ENCODE measurements around the gene MYOT.
"Not testable (repeated sequence)": the region's sequence is repeated elsewhere in the genome, so short reads cannot be mapped to it uniquely, and the experiment has no call there.

The MYOT gene

DNA sequence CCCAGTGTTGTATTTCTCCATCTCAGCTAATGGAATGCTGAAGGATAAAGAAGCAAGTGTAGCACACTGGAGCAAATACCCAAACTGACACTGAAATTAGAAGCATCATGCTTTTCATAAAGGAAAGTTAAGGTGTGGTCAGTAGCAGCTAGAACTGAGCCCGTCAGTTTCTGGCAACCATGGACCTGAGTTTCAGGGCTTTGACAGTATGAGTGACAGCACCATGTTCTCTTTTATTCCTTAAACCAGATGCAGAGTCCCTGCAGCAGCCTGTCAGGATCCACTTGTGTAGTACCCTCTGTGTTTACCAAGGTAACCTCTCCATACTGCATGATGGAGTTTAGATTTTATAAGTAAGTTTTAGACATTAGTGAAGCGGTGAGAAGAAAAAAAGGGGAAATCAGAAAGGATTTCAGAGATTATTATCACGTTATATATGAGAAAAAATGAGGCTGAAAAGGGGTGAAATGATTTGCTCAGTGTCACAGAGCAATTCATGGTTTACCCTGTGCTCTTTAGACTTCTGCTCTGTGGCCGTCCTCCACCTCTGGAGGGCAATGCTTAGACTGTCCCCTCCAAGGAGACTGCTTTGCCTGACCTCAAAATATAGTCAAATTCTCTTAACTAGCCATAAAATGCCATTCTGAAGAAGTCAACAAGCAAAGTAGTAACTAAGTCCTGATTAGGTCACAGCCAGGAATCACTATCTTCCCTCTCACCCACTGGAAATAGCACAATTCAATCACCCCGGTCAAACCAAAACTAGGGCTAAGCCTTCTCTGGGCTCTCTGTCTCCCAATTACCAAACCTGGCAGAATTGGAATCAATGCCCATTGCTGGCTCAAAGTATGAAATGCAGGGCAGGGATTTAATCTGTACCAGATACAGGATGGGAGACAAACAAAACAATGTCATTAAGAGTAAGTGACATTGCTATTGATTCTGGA is 10.5 kb upstream of the MYOT start:
- no peak for DNase-seq

DNA sequence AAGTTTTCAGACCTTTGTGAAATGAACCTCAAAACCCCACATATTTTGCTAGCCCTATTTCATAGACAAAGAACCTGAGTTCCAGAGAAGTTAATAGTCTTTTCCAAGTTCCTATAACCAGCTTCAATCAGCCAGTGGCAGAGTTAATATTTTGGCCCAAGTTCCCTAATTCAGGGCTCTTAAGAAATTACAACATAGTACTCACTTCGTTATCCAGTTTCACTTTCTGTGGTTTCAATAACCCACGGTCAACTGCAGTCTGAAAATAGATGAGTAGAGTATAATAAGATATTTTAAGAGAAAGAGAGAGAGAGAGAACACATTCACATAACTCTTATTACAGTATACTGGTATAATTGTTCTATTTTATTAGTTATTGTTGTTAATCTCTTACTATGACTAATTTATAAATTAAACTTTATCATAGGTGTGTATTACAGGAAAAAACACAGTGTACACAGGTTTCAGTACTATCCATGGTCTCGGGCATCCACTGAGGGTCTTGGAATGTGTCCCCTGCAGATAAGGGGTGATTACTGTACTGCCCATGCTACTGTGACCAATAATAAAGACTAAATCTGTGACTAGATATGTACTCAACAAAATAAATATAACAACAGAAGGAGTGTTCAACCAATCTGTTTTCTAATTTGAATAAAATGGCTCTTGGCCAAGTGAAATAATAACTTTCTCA is 9.3 kb upstream of the MYOT start:
- no peak for DNase-seq

DNA sequence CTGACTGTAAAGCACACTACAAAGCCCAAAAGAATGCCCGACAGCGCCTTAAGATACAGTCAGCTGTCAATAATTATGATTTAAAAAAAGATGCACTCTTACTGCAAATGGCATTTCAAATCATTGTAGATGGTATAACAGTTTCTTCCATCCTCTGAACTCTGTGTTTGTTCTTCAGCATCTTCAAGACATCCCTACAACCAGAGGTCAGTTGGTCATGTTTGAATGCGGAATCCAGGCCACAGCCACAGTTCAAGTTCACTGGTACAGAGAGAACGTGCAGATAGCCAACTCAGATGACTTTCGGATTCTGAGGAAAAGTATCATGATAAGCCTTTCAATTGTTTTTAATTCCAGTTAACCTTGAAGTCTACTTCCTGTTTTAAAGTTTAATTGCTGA is 8.7 kb upstream of the MYOT start:
- DNase-seq = no peak

DNA sequence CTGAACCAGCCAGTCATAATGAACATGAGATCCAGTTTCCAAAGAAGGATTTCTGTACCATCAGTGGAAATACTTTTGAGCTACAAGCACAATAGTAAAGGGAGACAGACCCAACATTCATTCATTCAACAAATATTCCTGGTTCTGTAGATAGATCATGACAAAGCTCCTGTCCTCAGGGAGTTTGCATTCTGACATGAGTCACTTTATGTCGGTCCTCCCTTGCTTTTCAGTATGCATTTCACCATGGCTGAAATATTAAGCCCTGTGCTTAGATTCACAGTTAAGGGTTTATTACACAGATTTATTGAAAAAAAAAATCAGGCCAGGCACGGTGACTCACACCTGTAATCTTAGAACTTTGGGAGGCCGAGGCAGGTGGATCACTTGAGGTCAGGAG is 5.4 kb upstream of the MYOT start:
- no peak for DNase-seq

DNA sequence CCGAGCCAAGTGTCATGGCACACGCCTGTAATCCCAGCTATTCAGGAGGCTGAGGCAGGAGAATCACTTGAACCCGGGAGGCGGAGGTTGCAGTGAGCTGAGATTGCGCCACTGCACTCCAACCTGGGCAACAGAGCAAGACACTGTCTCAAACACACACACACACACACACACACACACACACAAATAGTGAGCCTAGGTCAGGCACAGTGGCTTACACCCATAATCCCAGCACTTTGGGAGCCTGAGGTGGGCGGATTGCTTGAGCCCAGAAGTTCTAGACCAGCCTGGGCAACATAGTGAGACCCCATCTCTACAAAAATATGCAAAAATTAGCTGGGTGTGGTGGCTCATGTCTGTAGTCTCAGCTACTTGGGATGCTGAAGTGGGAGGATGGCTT is 4.0 kb upstream of the MYOT start:
- not testable (repeated sequence) for DNase-seq

DNA sequence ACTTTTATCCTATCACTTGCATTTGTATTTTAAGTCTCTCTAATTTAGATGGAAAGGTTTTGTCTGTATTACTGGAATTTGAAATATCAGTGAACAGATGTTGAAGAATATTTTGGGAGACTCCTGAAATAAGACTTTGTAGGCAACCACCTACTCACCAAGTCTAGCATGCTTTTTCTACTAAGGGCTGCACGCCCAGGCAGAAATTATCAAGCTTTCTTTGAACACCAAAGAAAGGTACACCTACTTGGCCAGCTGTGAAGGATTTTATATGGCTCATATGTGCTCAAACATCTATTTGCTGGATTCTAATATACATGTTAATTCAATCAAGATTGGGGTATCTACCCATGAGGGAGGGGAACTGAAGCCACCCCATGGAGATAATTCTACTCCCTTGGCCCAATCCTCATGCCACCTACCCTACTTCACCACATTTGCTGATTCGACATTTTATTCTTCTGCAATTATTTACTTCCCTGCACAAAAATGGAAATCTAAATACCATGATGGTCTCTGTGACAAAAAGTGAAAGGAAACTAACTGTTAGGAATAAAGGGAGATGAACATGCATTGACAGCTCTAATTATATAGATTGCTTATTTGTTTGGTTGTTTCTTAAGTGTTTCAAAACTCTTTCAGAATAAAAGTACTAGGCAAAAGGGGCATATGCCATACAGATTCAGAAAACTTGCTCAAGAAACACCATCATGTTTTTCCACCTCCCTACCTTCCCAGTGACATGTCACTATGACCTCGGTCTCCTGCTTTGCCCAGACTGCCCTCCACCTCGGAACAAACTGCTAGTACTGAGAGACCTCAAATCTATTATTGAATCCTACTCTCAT is 895 bp upstream of the MYOT start:
- DNase-seq = no peak

DNA sequence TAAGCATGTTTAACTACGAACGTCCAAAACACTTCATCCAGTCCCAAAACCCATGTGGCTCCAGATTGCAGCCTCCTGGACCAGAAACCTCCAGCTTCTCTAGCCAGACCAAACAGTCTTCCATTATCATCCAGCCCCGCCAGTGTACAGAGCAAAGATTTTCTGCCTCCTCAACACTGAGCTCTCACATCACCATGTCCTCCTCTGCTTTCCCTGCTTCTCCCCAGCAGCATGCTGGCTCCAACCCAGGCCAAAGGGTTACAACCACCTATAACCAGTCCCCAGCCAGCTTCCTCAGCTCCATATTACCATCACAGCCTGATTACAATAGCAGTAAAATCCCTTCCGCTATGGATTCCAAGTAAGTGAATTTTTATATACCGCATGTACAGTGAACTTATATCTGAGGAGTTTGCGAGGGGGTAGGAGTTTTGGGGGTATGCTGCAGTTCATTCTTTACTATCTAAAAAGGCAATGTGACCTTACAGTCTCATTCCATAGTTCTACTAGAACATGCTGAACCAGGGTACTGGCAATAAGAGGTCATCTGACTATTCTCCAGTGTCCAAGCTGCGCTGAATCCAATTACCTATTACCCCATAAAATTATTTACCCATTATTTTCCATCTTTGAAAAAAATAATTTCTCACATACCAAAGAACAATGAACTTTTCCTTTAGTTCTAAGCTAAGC is 3.1 kb downstream of the MYOT start:
- DNase-seq = no peak

DNA sequence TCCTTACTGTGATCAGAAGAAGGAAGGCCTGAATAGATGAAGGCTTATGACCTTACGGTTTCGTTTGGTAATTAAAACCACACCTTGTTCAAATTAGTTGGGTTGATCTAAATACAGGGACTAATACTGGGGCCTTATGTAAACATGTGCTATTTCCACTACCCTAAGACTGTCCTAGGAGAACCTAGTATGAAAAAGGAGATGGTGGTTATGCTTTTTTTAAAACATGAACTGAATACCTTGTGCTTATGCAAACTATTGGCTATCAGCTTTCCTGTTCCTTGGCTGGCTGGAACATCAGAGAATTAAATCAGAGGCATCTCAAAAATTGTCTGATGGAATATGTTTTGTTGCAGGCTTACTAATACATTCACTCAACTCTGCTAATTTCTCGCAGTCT is 3.9 kb downstream of the MYOT start:
- no peak for DNase-seq

DNA sequence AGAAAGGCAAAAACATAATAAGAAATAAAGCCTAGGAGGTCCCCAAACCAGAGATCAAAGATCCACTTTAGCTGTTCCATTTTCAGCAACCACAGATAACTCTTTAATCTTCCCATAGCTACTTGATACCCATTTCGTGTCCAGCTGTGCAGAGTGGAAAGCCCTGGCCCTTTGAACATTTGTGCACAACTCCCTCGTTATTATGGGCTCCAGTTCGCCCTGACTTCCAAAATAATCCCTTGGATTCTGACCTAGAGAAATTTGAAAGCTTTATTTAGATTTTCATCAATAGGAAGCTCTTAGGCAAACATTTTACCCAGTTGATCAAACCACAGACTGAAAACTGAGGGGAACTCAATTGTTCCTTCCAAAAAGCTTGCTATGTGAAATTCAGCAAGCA is 4.8 kb downstream of the MYOT start:
- DNase-seq = no peak

DNA sequence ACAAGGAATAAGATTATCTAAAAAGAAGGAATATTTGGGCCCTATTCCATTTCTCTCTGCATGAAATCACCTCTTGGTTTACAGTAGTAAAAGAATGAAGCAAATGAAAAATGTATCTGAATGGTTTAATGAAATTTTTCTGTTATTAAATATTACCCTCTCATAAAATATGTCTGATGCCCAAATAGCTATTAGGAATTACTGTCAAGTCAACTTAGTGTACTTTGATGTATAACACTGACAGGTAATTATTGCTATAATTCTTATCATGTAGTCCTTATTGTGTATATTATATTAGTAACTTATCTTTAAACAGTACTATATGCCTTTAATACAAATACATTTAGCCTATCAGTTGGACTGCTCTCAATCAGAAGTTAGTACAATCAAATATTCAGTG is 8.4 kb downstream of the MYOT start:
- no peak for DNase-seq

DNA sequence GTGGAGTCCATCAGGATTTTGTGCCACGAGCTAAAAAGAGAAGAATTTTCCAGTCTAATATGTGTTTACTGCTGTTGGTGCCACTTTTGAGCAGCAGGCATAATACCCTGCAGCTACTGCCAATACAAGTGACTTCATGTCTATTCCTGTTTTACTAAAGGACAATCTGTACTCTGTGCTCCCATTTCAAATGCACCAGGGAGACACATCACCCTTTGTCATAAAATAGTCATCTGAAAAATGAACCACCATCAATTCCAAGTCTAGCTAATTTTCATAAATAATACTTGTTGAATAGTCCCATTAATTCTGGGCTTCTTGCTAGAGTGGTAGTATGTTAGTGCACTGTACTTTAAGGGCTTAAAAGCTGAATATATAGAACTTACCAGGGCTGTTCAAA is 12.7 kb downstream of the MYOT start:
- DNase-seq = no peak

DNA sequence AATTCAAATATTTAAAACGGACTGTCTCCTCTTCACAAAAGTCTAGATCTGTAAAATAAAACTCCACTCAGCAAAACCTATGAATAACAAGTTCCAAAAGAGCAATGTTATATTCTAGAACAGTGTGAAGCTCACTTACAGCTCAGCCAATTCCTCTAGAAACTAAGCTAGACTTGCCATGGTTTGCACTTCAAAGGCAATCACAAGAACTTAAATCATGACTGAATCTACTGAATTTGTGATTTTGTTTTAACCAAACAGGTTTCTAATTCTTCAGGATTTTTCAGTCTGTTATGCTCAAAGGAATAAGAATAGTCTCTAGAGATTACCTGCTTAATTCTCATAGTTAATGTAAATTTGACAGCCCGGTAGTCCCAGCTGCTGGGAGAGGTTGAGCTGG is 20.2 kb downstream of the MYOT start:
- no peak for DNase-seq

DNA sequence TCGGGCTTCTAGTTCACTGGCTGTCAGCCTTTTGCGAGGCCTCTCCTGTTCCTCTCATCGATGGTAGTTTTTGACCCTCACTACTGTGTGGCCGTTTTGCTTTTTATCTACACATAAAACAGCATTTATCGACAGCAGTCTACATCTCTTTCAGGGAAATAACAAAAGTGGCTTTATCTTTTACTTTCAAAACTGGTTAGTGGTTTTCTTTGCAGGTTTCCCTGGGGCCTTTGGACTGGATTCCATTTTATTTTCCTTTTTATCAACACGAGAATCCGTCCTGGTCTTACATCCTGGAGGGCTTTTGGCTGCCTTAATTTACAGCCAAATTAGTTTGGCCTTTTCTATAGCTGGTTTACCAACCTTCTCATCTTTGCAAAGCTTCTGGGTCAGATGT is 20.8 kb downstream of the MYOT start:
- no peak for DNase-seq

DNA sequence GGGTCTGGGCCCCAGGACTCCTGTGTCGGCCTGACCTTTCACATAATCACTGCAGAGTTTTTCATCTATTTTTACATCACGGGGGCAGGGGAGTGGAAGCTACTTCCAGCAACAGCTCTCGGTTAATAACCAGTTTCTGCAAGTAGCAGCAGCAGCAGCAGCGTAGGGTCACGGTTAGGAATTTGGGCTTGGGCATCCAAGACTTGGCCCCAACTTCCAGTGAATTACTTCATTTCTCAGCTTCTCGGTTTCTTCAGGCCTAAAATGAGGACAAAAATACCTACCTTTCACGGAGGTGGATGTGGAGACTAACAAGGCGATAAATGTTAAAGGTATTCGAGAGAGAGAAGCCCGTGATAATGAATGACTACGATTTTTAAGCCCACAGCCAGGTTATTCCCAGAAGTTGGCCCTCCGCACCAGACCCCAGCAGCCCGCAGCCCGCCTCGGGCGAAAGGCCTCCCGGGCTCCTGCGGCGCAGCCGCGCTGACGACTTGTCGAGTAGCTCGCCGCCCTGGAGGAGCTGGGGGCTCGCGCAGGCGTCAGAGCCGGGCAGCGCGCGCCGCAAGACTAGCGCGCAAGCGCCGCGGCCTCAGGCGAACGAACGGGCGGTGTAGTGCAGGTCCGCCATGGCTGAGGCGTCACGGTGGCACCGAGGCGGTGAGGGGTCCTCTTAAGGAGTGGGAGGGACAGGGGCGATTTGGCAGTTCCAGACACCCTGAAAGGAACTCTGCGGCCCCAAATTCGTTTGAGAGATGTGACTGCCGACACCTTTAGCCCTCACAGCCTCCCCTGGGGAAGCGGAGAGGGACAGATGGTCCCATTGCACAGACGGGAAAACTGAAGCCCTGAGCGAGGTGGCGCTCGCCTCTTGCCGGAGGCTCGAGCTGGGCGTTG is 21.5 kb downstream of the MYOT start, which contains the start of gene PKD2L2:
TSS of gene PKD2L2 (plus strand) at position 595 of the 897 bp plus-strand sequence. CDS start at position 630, 35 bp downstream.
- peak; percentile 22 for DNase-seq

DNA sequence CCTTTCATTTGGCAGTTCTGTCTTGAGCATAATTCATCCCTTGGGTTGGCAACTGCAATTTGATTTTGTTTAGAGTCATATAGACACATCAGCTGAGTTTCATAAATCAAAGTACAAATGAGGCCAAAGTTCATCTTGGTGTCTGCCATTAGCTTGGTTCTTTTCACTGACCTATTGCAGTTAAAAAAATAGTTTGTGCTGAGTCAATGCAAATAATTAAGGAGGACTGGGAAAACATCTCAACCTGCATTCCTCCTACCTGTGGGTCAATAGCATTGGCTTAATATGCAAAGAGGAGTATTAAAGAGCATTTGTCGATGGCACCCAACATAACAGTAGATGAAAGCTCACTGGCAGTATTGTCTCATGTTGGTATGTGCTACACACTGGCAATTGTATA is 23.2 kb downstream of the MYOT start:
- DNase-seq = no peak

DNA sequence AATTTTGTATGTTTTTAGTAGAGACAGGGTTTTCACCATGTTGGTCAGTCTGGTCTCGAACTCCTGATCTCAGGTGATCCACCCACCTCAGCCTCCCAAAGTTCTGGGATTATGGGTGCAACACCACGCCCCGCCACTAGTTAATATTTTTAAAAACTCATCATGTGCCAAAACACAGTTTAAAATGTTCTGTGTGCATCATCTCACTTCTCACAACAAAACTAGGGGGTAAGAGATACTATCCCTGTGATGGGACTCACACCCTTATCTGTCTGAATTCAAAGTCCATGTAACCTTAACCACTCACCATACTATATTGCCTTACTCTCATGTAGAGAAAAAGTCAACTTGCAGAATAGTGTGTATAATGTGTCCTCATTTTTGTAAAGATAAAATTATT is 24.2 kb downstream of the MYOT start:
- DNase-seq = no peak

DNA sequence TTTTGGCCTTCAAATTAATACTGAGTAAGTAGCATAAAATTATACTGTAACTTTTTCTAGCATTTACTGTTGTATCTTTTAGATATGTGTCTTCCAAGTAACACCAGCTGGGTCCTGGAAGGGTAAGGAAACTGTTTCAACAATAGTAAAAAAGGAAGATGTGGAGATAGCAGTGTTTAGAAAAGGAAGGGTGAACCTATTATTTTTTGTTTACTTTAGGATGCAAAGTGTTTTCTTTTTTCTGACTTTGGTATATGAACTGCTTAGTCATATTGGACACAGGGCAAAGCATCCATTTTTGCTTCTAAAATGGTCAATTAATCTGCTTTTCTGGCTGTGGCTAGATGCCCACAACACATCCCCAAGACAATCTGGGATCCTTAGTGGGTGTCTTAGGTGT is 26.9 kb downstream of the MYOT start:
- no peak for DNase-seq

DNA sequence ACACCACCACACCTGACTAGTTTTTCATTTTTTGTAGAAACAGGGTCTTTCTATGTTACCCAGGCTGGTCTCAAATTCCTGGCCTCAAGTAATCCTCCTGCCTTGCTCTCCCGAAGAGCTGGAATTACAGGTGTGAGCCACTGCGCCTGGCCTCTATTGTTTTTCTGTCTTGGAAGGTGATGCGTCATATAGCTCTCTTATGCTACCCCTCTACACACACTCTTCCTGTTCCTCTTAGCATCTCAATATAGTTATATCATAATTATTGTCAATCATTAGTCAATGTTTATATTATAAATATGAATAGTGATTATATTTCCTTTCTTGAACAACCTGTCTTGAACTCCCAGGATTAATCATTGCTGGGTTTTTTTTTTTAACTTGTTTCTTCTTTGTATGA is 28.9 kb downstream of the MYOT start:
- no peak for DNase-seq

DNA sequence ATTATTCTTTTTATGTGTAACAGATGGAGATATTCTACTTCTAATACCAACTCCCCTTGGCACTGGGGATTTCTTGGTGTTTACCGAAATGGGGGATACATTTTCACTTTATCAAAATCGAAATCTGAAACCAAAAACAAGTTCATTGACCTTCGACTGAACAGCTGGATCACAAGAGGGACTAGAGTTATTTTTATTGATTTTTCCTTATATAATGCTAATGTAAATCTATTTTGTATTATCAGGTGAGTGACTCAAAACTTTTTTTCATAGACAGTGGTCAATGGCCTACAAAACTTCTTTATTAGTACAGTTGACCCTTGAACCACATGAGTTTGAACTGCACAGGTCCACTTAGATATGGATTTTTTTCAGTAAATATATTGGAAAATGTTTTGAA is 31.8 kb downstream of the MYOT start:
- DNase-seq = no peak

DNA sequence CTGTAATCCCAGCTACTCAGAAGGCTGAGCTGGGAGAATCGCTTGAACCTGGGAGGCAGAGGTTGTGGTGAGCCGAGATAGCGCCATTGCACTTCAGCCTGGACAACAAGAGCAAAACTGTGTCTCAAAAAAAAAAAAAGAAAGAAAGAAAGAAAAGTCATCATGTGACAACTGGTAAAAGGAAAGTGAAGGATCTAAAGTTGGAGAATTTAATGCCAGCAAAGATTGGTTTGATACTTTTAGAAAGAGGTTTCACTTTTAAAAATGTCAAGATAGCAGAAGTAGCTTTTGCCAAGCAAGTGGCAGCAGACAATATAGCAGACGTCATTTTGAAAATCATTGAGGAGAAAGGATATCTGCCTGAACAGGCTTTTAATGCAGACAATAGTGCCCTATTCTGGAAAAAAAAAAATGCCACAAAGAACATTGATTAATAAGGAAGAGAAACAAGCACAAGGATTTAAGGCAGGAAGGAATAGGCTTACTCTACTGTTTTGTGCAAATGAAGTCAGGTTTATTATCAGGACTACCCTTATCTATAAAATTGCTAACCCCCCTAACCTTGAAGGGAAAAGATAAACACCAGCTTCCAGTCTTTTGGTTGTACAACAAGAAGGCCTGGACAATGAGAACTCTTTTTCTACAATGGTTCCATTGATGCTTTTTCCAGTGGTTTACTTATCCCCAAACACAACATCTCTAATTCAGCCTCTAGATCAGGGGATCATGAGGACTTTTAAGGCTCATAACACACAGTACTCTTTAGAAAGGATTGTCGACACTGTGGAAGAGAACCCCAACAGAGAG is 33.6 kb downstream of the MYOT start:
- no peak for DNase-seq

All from NCI-H510A treated with DMSO at 0.1 percent for 48 hours (cell line).